Chondrocyte (in vitro differentiated cells): Measurements from ENCODE around the gene CTDSP2. TPM values are rescaled to one million over a fixed set of nuclear protein-coding genes. Genes with fewer than 3 reads are reported as not detected.
"Not testable (repeated sequence)": the region's sequence is repeated elsewhere in the genome, so short reads cannot be mapped to it uniquely, and the experiment has no call there.

Source experiments
- DNase-seq: peaks from one replicate; pipeline ENCODE4 v3.0.0; 2021; ENCODE audit warnings: mixed read lengths, low spot score
- H3K27ac Mint-ChIP-seq: one replicate; pipeline ENCODE4 v1.8.0; 2021; ENCODE audit warnings: mild to moderate bottlenecking, moderate library complexity, mixed read lengths; ENCODE audit not compliant: unreplicated experiment
- H3K27me3 Mint-ChIP-seq: 2 replicates; pipeline ENCODE4 v1.8.0; 2021; ENCODE audit warnings: low read depth, mixed read lengths
- H3K36me3 Mint-ChIP-seq: 2 replicates; pipeline ENCODE4 v1.8.0; 2021; ENCODE audit warnings: low read depth, mixed read lengths
- H3K4me1 Mint-ChIP-seq: 2 replicates; pipeline ENCODE4 v1.8.0; 2021; ENCODE audit warnings: low read depth, mild to moderate bottlenecking, mixed read lengths
- H3K4me3 Mint-ChIP-seq: one replicate; pipeline ENCODE4 v1.8.0; 2021; ENCODE audit warnings: mild to moderate bottlenecking, moderate library complexity, mixed read lengths; ENCODE audit not compliant: unreplicated experiment
- H3K9me3 Mint-ChIP-seq: 2 replicates; pipeline ENCODE4 v1.8.0; 2021; ENCODE audit warnings: low read depth, mixed read lengths
- CTCF ChIP-seq: fragments of 200-600 bp; sonication (generic); IDR thresholded peaks from 2 replicates; pipeline ENCODE4 v1.5.0; 2021; ENCODE audit warnings: antibody characterized with exemption, mild to moderate bottlenecking, moderate library complexity
- total RNA-seq: library from RNA; stranded (reverse); gene quantifications from 3 replicates; pipeline ENCODE4 v1.2.1, GENCODE V29; 2021

Gene CTDSP2
- total RNA-seq, 1 donor from 2014 or later = 113 TPM

GRCh38 chr12:57822392-57823130 is 24.0 kb downstream of the CTDSP2 start:
- no peaks in the 10 kb centered on the region for H3K9me3 Mint-ChIP-seq
- H3K27me3 Mint-ChIP-seq = no peaks in the 10 kb centered on the region
- no peak overlapping the region for H3K4me3 Mint-ChIP-seq
- TF ChIP-seq CTCF = no peak
- DNase-seq = peak; percentile 57
- H3K27ac Mint-ChIP-seq = no peak overlapping the region
- H3K4me1 Mint-ChIP-seq = peaks cover 3% of the 10 kb centered on the region
- H3K36me3 Mint-ChIP-seq = peaks cover 43% of the 10 kb centered on the region

- Mint-ChIP-seq H3K36me3 (peaks cover 39% of the 10 kb centered on the region), H3K27ac (no peak overlapping the region), H3K4me1 (peaks cover 3% of the 10 kb centered on the region), H3K27me3 (no peaks in the 10 kb centered on the region), H3K9me3 (no peaks in the 10 kb centered on the region), H3K4me3 (no peak overlapping the region)
- no peak for TF ChIP-seq CTCF
- peak; percentile 40 for DNase-seq
Observed at GRCh38 chr12:57821474-57822214, 24.9 kb downstream of the CTDSP2 start.

- DNase-seq, H3K4me3 Mint-ChIP-seq, H3K4me1 Mint-ChIP-seq, H3K27ac Mint-ChIP-seq, H3K27me3 Mint-ChIP-seq, H3K9me3 Mint-ChIP-seq: not testable (repeated sequence)
- H3K36me3 Mint-ChIP-seq = peaks cover 39% of the 10 kb centered on the region
Observed at GRCh38 chr12:57821015-57821414, 25.5 kb downstream of the CTDSP2 start.

GRCh38 chr12:57820119-57820518 is 26.4 kb downstream of the CTDSP2 start:
- peaks cover 33% of the 10 kb centered on the region for H3K36me3 Mint-ChIP-seq
- not testable (repeated sequence) for DNase-seq, H3K27me3 Mint-ChIP-seq, H3K27ac Mint-ChIP-seq, H3K4me3 Mint-ChIP-seq, H3K9me3 Mint-ChIP-seq, H3K4me1 Mint-ChIP-seq

GRCh38 chr12:57817990-57818331 is 28.6 kb downstream of the CTDSP2 start:
- H3K36me3 Mint-ChIP-seq = peaks cover 19% of the 10 kb centered on the region
- not testable (repeated sequence) for H3K9me3 Mint-ChIP-seq, DNase-seq, H3K27ac Mint-ChIP-seq, H3K27me3 Mint-ChIP-seq, H3K4me3 Mint-ChIP-seq, H3K4me1 Mint-ChIP-seq

GRCh38 chr12:57817261-57817989 is 29.1 kb downstream of the CTDSP2 start:
- Mint-ChIP-seq H3K36me3 (peaks cover 16% of the 10 kb centered on the region), H3K27ac (no peak overlapping the region), H3K27me3 (no peaks in the 10 kb centered on the region), H3K9me3 (no peaks in the 10 kb centered on the region), H3K4me1 (peaks cover 8% of the 10 kb centered on the region), H3K4me3 (no peak overlapping the region)
- peak; percentile 32 for DNase-seq
- no peak for TF ChIP-seq CTCF
